Fibroblast of lung (primary cell): ENCODE measurements around the gene SPP1.

Source experiments
- CTCF ChIP-seq, 2 donors: IDR thresholded peaks in 1 of 2; conservative IDR thresholded peaks in 1 of 2; 1 replicate in 1 of 2; 2 replicates in 1 of 2; pipeline ENCODE4 v1.5.1; 2011 to 2012; ENCODE audit warnings: low read length in 2 of 2, control low read depth in 1 of 2, inconsistent platforms in 1 of 2, low read depth in 1 of 2, mild to moderate bottlenecking in 1 of 2
- EZH2 ChIP-seq: IDR thresholded peaks from 2 replicates; pipeline ENCODE4 v1.5.1; 2012; ENCODE audit warnings: low read length, control low read depth, mild to moderate bottlenecking; ENCODE audit errors: missing control alignments

GRCh38 chr4:87934973-87935372 lies 40.5 kb upstream of the SPP1 start:
- TF ChIP-seq EZH2, result no peak
- TF ChIP-seq CTCF (conservative IDR thresholded peaks at IDR 0.05 in 1 of 2, IDR thresholded peaks at IDR 0.05 in 1 of 2; ENCODE audit: low read depth in 1 of 2, low read length in 2 of 2), result no peak
